Endothelial cell of hepatic sinusoid (primary cell): ENCODE data around the gene CSNK1G1.

ENCODE experiments used
- in situ Hi-C: cut with HindIII; loops from 2 replicates; pipeline ENCODE4 v1.10.0; 2017; ENCODE audit warnings: low sequenced_read_pairs

The CSNK1G1 gene

DNA sequence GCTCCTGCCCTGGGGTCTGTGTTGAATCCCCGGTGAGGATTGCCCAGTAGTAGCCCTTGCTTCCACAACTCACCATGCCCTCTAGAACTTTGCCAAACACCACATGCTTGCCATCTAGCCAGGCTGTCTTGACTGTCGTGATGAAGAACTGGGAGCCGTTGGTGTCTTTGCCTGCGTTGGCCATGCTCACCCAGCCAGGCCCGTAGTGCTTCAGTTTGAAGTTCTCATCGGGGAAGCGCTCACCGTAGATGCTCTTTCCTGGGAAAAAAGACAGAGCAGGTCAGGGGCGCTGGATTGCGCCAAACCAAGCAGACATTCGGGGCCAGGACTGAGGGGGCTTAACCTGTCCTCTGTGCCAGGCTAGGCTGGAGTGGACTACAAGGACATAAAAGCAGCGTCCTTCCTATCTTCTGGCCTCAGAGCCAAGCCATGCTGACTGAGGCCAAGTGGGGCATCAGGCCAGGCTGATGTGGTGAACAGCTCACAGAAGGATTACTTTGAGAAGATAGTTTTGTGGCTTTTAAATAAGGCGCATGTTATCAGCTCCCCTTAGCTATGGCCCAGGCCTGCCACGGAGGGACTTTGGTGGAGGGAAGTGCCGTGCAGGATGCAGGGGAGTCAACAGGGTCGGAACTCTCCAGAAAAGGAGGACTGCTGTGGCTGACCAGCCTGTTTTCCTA, 199.2 kb downstream of the CSNK1G1 start:
- in situ Hi-C loops, result no loop called here

DNA sequence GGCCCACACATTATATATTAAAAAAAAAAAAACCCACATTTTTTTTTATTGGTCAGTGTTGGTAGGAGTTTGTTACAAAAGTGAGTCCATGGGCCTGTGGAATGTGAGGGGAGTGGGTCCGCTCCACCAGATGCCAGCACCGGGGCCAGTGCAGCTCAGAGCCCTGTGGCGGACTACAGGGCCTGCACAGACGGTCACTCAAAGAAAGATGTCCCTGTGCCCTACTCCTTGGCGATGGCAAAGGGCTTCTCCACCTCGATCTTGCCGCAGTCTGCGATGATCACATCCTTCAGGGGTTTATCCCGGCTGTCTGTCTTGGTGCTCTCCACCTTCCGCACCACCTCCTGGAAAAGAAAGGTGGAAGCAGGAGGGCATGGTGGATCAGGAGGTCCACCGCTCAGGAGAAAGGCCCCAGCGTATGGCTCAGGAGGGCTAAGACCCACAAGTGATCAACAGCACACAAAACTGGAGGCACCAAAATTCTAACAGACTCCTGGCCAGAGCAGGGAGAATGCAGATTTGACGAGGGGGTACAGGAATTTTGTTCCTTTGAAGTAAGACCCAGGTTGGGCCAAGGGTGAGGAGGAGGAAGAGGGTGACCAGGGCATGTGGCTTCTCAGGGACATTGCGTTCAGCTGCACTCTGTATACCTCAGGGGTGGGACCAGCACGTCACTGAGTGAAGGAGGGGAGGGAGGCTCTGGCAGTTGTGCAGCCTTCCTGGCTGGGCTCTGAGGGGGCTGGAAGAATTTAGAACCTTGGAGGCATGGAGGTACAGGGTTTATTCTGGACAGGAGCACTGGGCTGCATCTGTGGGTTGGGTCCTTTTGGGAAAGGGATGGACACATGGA, 199.9 kb downstream of the CSNK1G1 start:
- in situ Hi-C loops, result no loop called here

DNA sequence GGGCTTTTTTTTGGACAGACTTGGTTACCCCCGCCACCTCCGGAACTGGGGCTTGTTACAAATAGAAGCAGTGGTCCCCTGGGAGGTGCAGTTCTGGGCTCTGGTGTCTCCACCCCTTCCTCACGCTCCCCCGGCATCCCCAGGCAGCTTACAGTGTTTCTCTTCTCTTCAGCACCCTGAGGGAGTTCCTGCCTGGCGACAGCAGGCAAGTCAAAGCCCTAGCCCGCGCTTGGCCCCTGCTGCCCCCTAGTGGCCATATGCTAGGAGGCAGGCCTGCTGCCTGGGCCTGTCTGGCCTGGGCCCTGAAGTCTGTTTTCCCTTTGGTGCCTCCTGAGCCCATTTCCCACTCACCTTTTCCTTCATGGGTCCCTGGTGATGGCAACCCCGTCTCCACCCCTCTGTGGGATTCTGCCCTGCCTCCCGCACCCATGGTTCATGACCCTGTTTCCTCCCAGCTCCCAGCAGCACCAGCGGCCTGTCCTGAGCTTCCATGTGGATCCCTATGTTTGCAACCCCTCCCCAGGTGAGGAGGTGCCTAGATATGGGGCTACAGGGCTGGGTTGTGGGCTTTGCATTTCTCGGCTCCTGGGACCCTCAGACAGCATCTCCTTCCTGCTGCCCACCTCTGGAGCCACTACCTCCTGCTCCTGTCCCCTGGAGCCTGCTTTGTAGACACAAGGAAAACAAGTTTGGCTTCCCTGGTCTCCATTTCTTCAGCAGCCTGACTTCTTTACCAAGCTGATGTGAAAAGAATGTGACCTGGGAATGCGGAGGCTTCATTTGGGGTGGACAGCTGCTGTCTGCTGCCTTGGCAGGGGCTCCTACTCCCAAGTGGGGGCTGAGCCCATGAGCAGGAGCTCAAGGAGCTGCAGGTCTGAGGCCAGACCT, 202.2 kb downstream of the CSNK1G1 start:
- in situ Hi-C loops, result no loop called here

DNA sequence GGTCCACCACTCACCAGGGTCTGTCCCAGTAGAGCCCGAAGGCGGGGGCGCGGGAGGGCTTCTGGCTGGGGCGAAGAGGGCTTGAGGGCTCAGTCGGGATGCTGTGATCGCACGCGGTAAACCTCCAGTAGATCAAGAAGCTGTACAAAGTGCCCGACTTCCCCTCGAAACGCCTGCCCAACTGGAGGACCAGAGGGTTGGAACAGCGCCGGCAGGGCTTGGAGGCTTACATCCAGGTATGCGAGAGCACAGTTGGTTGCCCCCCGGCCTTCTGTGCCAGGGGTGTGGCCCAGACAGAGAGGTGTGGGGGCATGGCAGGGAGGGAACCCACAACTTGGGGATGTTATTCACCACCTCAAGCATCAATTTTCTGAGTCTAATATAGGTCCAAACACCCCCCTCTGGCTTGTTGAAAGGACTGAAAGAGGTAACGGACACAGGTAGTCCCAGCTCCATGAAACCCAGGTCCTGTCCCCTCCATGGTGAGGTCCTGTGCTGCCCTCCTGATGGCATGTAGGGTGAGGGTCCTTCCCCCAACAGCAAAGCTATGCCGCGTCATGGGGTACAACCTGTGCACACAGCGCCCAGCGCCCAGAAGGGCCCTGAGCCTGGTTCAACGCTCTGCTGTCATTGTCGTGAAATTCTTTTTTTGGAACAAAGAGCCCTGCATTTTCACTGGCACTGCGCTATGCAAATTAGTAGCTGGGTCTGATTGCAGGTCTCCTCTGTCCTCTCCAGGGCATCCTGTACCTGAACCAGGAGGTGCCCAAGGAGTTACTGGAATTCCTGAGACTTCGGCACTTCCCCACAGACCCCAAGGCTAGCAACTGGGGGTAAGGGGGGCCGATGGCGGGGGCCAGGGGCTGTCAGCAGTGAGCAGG, 203.2 kb downstream of the CSNK1G1 start:
- in situ Hi-C loops, result no loop called here

DNA sequence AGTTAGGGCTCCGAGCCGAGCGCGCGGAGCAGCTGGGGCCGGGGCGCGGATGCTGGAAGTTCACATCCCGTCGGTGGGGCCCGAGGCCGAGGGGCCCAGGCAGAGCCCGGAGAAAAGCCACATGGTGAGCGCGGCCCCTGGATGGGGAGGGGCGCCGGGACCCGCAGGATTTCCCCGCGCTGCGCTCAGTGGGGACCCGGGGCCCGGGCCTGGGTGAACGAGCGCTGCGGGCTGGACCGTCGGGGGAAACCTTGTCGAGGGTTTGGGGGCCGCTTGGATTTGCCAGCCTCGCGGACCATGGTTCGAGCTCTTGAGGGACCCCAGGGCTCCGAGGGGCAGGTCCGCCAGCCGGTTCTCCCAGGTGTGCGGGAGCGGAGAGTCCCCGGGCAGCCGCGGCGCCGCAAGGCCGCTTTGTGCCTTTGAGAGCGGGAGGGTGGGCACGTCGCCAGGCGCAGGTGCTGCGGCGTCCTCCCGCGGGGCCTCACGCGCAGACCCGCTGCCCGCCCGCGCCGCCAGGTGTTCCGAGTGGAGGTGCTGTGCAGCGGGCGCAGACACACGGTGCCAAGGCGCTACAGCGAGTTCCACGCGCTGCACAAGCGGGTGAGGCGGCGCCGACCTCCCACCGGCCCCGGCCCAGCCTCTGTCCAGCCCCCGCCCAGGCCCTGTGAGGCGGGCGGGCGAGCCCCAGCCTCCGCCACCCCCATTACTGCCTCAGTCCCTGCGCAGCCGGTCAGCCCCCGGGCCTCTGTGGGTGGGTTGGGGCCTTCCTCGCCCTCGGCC, 204.1 kb downstream of the CSNK1G1 start, which contains the start of gene SNX22:
SNX22 (plus strand) TSS at position 5 of the 780 bp plus-strand sequence; CDS start at position 50, 45 bp downstream.
- in situ Hi-C loops, result no loop called here

DNA sequence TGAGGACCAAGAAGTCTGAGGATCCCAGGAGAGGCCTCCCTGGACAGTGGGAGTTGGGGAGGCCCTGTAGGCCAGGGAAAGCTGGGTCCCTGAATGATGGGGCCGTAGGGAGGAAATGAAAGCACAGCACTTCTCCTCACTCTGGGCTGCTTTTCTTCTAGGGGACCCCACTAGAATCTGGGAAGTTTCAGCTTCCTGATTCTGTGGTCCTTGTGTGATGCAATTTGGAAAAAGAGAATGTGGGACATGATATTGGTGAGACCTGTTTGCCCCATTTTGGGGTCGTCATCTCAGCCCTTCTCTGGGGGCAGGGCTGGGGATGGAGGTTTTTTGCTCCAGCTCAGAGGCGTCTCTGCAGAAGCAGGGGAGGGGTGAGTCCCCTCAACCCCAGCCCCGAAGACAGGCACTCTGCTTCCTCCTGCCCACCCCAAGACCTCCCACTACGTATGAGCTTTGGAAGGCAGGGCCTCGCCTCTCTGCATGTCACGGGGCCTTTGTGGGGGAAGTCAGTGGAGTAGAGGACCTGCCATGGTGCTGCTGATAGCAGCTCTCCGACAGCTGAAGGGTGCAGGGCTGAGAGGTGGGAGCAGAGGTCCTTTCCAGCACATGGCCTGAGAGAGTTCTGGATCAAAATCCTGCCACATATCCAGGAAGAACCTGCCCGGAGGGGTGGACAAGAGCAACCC, 205.9 kb downstream of the CSNK1G1 start:
- in situ Hi-C loops, result no loop called here

DNA sequence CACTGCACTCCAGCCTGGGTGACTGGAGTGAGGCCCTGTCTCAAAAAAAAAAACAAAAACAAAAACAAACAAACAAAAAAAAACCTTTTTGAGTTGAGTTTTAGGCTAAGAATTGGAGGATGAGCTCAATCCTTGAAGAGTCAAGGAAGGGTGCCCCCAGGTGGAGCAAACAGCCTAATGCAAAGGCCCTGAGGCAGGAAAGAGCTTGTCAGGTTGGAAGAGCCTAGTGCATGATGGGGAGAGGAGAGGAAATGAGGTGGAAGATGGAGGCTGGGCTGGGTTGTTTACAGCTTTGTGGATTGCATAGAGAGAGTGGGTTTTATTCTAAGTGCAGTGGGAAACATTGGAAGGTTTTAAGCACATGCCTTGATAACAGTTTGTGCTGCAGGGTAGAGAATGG, 206.5 kb downstream of the CSNK1G1 start:
- in situ Hi-C loops, result no loop called here

DNA sequence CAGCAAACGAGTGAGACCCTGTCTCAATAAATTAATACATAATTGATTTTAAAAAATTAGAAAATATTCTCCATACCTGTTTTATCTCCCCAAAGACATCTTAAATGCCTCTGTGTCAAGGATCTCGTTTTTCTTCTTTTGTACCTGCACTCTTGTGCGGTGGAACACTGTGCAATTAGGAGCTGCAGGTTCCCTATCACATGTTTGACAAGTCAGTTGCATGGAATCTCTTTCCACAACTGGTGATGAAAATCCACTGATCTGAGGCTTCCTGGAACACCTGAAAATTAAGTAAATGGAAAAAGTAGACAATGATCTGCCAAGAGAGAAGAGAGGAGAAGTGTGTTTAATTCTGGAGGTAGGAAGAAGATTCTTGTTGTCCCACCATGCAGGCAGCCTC, 207.4 kb downstream of the CSNK1G1 start:
- in situ Hi-C loops, result no loop called here

DNA sequence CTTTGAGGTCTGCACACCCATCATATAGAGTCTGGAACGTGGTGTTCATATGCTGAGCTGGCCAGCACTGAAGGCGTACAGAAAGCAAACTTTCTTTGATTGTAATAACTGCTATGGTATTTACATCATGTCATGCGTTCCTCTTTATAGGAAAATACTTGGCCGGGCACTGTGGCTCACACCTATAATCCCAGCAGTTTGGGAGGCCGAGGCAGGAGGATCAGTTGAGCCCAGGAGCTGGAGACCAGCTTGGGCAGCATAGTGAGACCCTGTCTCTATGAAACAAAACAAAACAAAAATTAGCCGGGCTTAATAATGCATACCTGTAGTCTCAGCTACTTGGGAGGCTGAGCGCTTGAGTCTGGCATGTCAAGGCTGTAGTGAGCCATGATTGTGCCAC, 207.8 kb downstream of the CSNK1G1 start:
- in situ Hi-C loops, result no loop called here

DNA sequence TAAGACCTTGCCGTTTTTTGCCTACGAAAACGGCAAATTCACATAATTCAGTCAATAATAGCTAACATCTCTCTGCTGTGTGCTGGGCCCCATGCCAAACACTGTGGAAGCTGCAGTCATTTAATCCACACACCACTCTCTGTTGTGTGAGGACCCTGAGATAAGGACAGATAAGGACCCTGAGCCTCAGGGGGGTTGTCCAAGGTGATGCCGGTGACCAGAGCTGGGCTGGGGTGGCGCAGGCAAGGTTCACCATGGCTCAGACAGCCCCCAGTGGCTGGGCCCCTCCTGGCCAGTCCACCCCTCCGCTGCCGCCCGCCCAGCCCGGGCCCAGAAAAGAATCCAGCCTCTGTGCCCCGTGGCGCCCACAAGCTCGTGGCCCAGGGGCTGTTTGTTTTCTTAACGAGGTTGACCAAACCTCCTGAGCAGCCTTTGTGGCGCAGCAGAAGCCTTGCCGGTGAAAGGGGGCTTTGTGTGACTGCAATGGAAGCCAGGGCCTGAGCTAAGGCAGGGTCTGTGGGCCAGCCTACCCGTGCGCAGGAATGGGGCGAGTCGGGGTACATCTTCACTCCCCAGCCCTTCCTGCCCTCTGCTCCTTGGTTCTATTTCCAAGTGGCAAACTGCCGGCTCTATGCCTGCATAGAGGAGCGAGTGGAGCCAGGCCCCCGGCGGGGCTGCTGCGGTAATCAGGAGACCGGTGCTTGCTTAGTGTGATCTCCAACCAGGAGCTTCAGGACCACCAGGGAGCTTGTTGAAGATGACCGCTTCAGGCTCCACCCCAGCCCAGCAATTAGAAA, 208.9 kb downstream of the CSNK1G1 start:
- in situ Hi-C loops, result no loop called here

DNA sequence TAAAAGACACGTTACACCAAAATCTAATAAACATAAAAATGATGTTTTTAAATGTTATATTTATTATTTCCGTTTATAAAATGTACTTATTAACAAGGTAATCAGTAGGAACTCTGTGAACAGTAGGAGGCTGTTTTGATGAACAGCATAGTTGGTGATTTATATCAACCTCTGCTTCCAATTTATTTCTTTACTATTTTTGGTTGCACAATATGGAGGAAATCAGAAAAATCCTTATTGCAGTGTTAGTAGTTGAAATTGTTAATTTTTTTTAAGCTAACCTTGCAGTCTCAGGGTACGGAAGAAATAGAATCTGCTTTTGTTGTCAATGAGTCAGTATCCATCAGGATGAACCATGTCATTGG, 209.5 kb downstream of the CSNK1G1 start:
- in situ Hi-C loops, result no loop called here

DNA sequence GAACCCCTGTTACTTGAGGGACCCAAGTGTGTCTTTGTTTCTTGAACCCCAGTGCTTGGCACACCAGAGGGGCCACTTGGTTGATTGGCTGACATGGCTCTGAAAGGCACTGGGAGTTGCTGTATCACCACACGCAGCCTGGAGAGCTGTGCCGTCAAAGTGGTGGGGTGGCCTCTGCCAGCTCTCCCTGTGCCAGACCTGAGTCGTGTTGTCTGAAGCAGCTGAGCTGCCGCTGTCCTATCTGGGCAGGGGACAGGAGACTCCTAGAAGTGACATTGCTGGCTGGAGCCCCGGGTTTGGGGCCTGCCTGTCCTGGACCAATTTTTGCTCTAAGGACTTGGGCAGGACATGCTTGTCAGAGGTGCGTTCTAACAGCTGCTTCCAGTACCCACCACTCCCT, 209.9 kb downstream of the CSNK1G1 start:
- in situ Hi-C loops, result no loop called here

DNA sequence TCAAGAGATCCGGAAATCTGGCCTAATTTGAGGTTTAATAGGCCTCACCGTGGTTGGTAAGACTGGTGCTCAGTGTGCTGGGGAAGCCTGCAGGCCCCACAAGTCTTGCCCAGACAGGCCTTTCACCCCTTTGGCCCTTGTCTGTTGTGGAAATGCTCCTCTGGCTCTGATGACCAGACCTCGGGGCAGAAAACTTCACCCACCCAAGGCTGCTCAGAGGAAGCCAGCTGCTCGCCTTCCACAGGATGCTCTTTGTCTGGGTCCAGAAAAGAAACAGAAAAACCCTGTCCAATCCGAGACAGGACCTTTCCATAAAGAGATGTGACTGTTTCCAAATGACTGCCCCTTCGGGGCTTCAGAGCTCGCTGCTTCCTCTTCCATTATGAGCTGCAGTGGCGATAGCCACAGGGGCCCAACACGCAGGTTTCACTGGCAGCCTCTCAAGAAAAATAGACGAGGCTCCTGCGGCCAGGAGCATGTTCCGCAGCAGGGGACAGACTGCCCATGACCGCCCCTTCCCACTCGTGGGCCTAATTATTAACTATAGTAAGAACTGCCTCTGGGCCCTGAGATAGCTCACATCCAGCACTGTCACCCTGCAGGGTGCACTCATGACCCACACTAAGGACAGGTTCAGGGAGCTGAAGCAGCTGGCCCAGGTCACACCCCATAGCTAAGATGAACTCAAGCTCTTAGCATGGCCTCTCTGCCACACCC, 211.2 kb downstream of the CSNK1G1 start:
- in situ Hi-C loops, result no loop called here

DNA sequence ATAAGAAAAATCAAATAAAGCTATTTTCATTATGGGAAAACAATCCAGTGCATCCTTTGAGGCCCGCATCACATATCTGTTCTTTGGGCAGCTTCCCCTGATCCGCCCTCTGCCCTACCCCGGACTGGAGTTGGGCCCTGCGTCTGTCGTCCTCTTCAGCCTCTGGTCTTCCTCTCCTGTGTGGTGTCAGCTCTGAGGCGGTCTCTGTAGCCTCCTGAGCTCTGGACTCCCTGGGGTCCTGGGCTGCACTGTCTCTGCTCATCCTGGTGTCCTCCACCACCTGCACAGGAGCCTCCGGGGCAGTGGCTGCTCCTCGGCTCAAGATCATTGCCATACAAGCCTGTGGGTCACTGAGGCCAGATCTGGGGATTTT, 211.8 kb downstream of the CSNK1G1 start:
- in situ Hi-C loops, result no loop called here

DNA sequence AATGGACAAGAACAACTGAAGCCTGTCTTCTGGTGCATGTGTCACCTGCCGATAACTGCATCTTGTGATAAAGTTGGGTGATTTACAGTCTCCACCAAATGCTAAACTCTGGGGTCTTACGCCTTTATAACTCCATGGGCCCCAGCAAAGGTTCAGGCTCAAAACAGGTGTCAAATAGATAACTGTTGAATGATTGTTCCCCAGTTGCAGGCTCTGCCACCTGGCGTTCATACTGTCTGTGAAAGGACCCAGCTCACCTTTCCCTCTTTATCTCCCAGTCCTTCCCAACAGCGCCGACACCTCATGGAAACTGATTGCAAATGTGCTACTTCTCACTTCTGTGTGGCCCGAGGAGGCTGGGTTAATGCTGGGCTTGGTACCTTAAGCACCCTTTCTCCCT, 212.7 kb downstream of the CSNK1G1 start:
- in situ Hi-C loops, result no loop called here

DNA sequence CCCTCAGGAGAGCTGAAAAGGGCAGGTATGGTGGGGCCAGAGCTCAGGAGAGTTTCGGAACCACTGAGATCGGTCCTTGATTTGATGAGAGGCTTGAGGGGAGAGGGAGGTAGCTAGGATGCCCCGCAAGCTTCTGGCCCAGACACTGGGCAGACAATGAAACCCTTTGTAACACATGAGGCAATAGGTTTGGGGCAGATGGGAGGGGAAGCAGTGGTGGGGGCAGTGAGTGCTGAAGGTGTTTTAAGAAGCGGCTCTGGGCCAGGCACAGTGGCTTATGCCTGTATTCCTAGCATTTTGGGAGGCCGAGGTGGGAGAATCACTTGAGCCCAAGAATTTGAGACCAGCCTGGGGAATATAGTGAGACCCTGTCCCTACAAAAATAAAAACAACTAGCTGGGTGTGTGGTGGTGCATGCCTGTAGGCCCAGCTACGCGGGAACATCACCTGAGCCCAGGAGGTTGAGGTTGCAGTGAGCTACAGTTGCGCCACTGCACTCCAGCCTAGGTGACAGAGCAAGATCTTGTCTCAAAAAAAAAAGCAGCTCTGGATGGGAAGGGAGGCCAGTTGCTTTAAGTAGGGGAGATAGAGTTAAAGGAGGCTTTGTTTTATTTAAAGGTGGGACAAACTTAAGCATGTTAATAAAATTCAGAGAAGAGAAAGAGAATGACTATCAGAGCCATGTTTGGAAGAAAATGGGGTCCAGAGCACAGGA, 214.0 kb downstream of the CSNK1G1 start:
- in situ Hi-C loops, result no loop called here

DNA sequence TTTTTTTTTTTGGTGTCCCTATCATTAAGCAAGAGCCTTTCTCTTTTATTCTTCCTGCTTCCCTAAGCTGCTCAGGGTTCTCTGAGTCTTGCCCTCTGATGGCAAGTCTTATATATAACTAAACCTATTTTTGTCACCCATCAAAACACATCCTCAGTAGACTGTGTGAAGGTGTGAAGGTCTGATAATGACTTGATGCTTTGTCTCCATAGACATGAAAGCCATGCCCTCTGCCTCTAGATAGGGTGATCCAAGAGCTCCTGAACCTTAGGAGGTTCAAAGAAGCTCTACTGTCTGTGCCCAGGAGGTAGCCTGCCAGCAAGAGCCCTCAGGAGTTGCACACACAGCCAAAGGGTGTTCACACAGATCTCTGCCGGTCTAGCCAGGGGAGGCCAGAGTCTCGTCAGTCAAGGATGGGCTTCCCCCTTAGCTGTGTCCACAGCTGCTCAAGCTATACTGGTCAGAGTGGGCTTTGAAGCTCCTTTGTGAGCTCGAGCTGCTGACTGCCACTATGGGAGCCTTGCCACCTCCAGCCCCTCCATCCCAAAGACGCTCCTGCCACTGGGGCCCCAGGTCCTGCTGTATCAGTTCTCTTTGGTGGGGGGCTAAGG, 217.5 kb downstream of the CSNK1G1 start:
- in situ Hi-C loops, result no loop called here
